ENCODE results near the gene TNFSF9.

The TNFSF9 gene

GRCh38 chr19:6576869-6577475 lies 46.1 kb downstream of the TNFSF9 start:
- Histone ChIP-seq H3K4me3 (ENCODE audit: low read depth, low read length) (no peak overlapping the region), H3K27ac (ENCODE audit: extremely low read depth, low read depth, low read length) (peak overlapping the region; percentile 26; the same call in 1 of the 2 replicates), H3K36me3 (ENCODE audit: control insufficient read depth in 2 of 2, insufficient read depth in 1 of 2, low read length in 2 of 2) (no peaks in the 10 kb centered on the region), H3K9me3 (ENCODE audit: control insufficient read depth, insufficient read depth, low read depth, low read length) (no peaks in the 10 kb centered on the region; the same call in 1 of the 2 replicates), H3K4me1 (ENCODE audit: control insufficient read depth, insufficient read depth, low read length) (no peaks in the 10 kb centered on the region)
- ChIA-PET CTCF (interaction anchor here (0.6 to 1.4 kb wide), 2 partner anchors 10 to 284 kb away, joined by 3 to 4 read pairs; no protein-coding TSS in a partner anchor), POLR2A (no interaction called here)
- TF ChIP-seq KLF1 (tag by site-specific recombination; IDR thresholded peaks at IDR 0.05) = peak; percentile 63
- no peak for TF ChIP-seq ZNF621 (tag by site-specific recombination; IDR thresholded peaks at IDR 0.05)
- TF ChIP-seq ZNF843 (tag by site-specific recombination; IDR thresholded peaks at IDR 0.05) = no peak
- no peak for TF ChIP-seq ZSCAN5A (tag by site-specific recombination; IDR thresholded peaks at IDR 0.05)

- ChIA-PET CTCF (interaction anchor here (0.6 to 1.4 kb wide), 2 partner anchors 9 to 285 kb away, joined by 3 to 4 read pairs; no protein-coding TSS in a partner anchor), POLR2A (interaction anchor here (0.6 kb wide), 1 partner anchor 49 kb away, joined by 3 read pairs; no protein-coding TSS in a partner anchor)
- Histone ChIP-seq H3K27ac (ENCODE audit: extremely low read depth, low read depth, low read length) (peak overlapping the region; percentile 26; the same call in 1 of the 2 replicates), H3K4me3 (ENCODE audit: low read depth, low read length) (no peak overlapping the region), H3K36me3 (ENCODE audit: control insufficient read depth in 2 of 2, insufficient read depth in 1 of 2, low read length in 2 of 2) (no peaks in the 10 kb centered on the region), H3K4me1 (ENCODE audit: control insufficient read depth, insufficient read depth, low read length) (no peaks in the 10 kb centered on the region), H3K9me3 (ENCODE audit: control insufficient read depth, insufficient read depth, low read depth, low read length) (no peaks in the 10 kb centered on the region; the same call in 1 of the 2 replicates)
- TF ChIP-seq ZNF18 (tag by site-specific recombination; IDR thresholded peaks at IDR 0.05) (no peak), ZBTB17 (tag by site-specific recombination; IDR thresholded peaks at IDR 0.05) (no peak), ZNF658 (tag by site-specific recombination; IDR thresholded peaks at IDR 0.05) (no peak), TRIM28 (IDR thresholded peaks at IDR 0.05; ENCODE audit: borderline replicate concordance, low read length) (peak; percentile 80), ZNF488 (tag by site-specific recombination; IDR thresholded peaks at IDR 0.05) (no peak), ZNF169 (tag by site-specific recombination; IDR thresholded peaks at IDR 0.05) (no peak), YY1 (tag by site-specific recombination; IDR thresholded peaks at IDR 0.05) (no peak), ZNF398 (tag by site-specific recombination; IDR thresholded peaks at IDR 0.05) (peak; percentile 66; the same call in 1 of the 2 replicates), ZFHX2 (tag by site-specific recombination; conservative IDR thresholded peaks at IDR 0.05) (peak; percentile 39; the same call in 1 of the 2 replicates), ZNF202 (tag by site-specific recombination; IDR thresholded peaks at IDR 0.05; ENCODE audit: borderline replicate concordance) (no peak), ZSCAN16 (tag by site-specific recombination; IDR thresholded peaks at IDR 0.05) (no peak), ZNF23 (tag by site-specific recombination; IDR thresholded peaks at IDR 0.05; ENCODE audit: borderline replicate concordance) (no peak), OVOL3 (tag by site-specific recombination; IDR thresholded peaks at IDR 0.05) (no peak), ZBTB26 (tag by site-specific recombination; optimal IDR thresholded peaks at IDR 0.05) (no peak), ZNF221 (tag by site-specific recombination; IDR thresholded peaks at IDR 0.05; ENCODE audit: borderline replicate concordance) (no peak), ZNF548 (tag by site-specific recombination; IDR thresholded peaks at IDR 0.05) (no peak), BCL11B (tag by site-specific recombination; IDR thresholded peaks at IDR 0.05; ENCODE audit: low read depth) (no peak), PRDM10 (tag by site-specific recombination; IDR thresholded peaks at IDR 0.05) (peak; percentile 12; the same call in 1 of the 2 replicates), SP7 (tag by site-specific recombination; IDR thresholded peaks at IDR 0.05) (no peak)
Observed at GRCh38 chr19:6577476-6578125, 46.8 kb downstream of the TNFSF9 start.
